ENCODE measurements around the gene FAM135A.

GRCh38 chr6:70423189-70424134, 10.2 kb downstream of the FAM135A start:
- TF ChIP-seq CTCF (conservative IDR thresholded peaks at IDR 0.05) (no peak), EZH2 (IDR thresholded peaks at IDR 0.05; ENCODE audit: low read depth) (no peak)

Measured in PC-9 (cell line).